Measurements from ENCODE around the gene BCL2L1. TPM values are rescaled to one million over a fixed set of nuclear protein-coding genes. Genes with fewer than 3 reads are reported as not detected.

The BCL2L1 gene
- total RNA-seq, 1 experiment from 2014 or later, result 277 TPM

Other genes with a start within 250 kb of the BCL2L1 start
- not detected in 2 replicates for gene DEFB124, start 247.7 kb downstream of the BCL2L1 start, total RNA-seq (2014; rRNA removed)
- gene REM1, start 247.6 kb downstream of the BCL2L1 start, total RNA-seq (2014; rRNA removed), result not detected in 2 replicates
- 99.5 and 125 TPM in 2 replicates for gene HM13, start 208.4 kb downstream of the BCL2L1 start, total RNA-seq (2014; rRNA removed)
- gene ID1, start 117.6 kb downstream of the BCL2L1 start, total RNA-seq (2014; rRNA removed), result 774 and 872 TPM in 2 replicates
- gene COX4I2, start 85.0 kb downstream of the BCL2L1 start, total RNA-seq (2014; rRNA removed), result not detected in 2 replicates
- gene TPX2, start 16.4 kb upstream of the BCL2L1 start, total RNA-seq (2014; rRNA removed), result 128 and 151 TPM in 2 replicates
- gene MYLK2, start 96.5 kb upstream of the BCL2L1 start, total RNA-seq (2014; rRNA removed), result 1.7 TPM in 2 replicates
- gene FOXS1, start 122.7 kb upstream of the BCL2L1 start, total RNA-seq (2014; rRNA removed), result not detected in 2 replicates
- gene DUSP15, start 147.7 kb upstream of the BCL2L1 start, total RNA-seq (2014; rRNA removed), result not detected in 2 replicates
- not detected in 2 replicates for gene TTLL9, start 147.8 kb upstream of the BCL2L1 start, total RNA-seq (2014; rRNA removed)
- 11.7 and 12.3 TPM in 2 replicates for gene PDRG1, start 229.2 kb upstream of the BCL2L1 start, total RNA-seq (2014; rRNA removed)
- not detected in 2 replicates for gene XKR7, start 245.3 kb upstream of the BCL2L1 start, total RNA-seq (2014; rRNA removed)

Data from PC-3 (cell line).